H1 (cell line): Measurements from ENCODE around the gene MPP2. TPM values are rescaled to one million over a fixed set of nuclear protein-coding genes. Genes with fewer than 3 reads are reported as not detected.

Experiments used
- CTCF ChIA-PET: fragments of 300-600 bp; sonication (Branson Sonifier 250); formaldehyde crosslinking; loops from one replicate; lab custom pipeline; 2021; ENCODE audit not compliant: partially characterized antibody; lab: Charles Lee
- POLR2A ChIA-PET: fragments of 300-600 bp; sonication (Branson Sonifier 250); formaldehyde crosslinking; loops from one replicate; lab custom pipeline; 2021; ENCODE audit warnings: inconsistent platforms; ENCODE audit not compliant: partially characterized antibody; lab: Charles Lee
- DNase-seq, 2 experiments: peaks; one replicate each; pipeline versions ENCODE4 v3.0.0 to v3.0.0-alpha.2; 2010 to 2022; ENCODE audit warnings: low spot score in 2 of 2, low read depth in 1 of 2, mixed read lengths in 1 of 2
- FAIRE-seq: peaks from 2 replicates; lab custom pipeline; 2011; peaks lifted over from hg19 to GRCh38; lab: Jason Lieb, UNC
- H2AFZ ChIP-seq: 2 replicates; pipeline ENCODE4 v1.8.1; 2012; ENCODE audit warnings: low read length, inconsistent platforms
- H2AK5ac ChIP-seq: 2 replicates; pipeline ENCODE4 v1.6.1; 2013; ENCODE audit warnings: low read depth, low read length
- H2BK120ac ChIP-seq: replicated peaks from 2 replicates; pipeline ENCODE3; 2013; ENCODE audit warnings: low read depth, low read length, inconsistent platforms
- H2BK12ac ChIP-seq: 2 replicates; pipeline ENCODE4 v1.6.1; 2013; ENCODE audit warnings: low read depth, low read length
- H2BK15ac ChIP-seq: 2 replicates; pipeline ENCODE4 v1.6.1; 2013; ENCODE audit warnings: low read length
- H2BK20ac ChIP-seq: 2 replicates; pipeline ENCODE4 v1.6.1; 2013; ENCODE audit warnings: low read length
- H2BK5ac ChIP-seq: 2 replicates; pipeline ENCODE4 v1.6.1; 2013; ENCODE audit warnings: low read depth, low read length
- H3K14ac ChIP-seq: 2 replicates; pipeline ENCODE4 v1.6.1; 2013; ENCODE audit warnings: inconsistent platforms; ENCODE audit not compliant: insufficient read length
- H3K18ac ChIP-seq: 2 replicates; pipeline ENCODE4 v1.6.1; 2013; ENCODE audit warnings: low read length; ENCODE audit errors: extremely low read depth
- H3K23ac ChIP-seq: 2 replicates; pipeline ENCODE4 v1.6.1; 2013; ENCODE audit warnings: inconsistent platforms; ENCODE audit not compliant: insufficient read length
- H3K23me2 ChIP-seq: 2 replicates; pipeline ENCODE4 v1.6.1; 2013; ENCODE audit warnings: low read depth, low read length
- H3K27ac ChIP-seq: 2 replicates; pipeline ENCODE4 v1.6.1; 2011; ENCODE audit warnings: low read depth, low read length, inconsistent platforms
- H3K27me3 ChIP-seq, 4 experiments: replicated peaks in 1 of 4; 1 replicate in 1 of 4; 2 replicates in 3 of 4; pipeline versions ENCODE4 v1.6.1 to v1.8.1; 2011 to 2013; ENCODE audit warnings: low read length in 3 of 4, mild to moderate bottlenecking in 3 of 4, inconsistent platforms in 2 of 4, mixed read lengths in 2 of 4, moderate library complexity in 1 of 4; ENCODE audit not compliant: control insufficient read depth in 3 of 4, insufficient read depth in 3 of 4; ENCODE audit errors: extremely low read depth in 1 of 4
- H3K36me3 ChIP-seq, 4 experiments: 2 replicates each; pipeline versions ENCODE4 v1.6.1 to v1.8.1; 2011 to 2013; ENCODE audit warnings: mild to moderate bottlenecking in 4 of 4, low read length in 3 of 4, moderate library complexity in 2 of 4, control low read depth in 1 of 4, inconsistent platforms in 1 of 4; ENCODE audit not compliant: insufficient read depth in 4 of 4, control insufficient read depth in 2 of 4
- H3K4ac ChIP-seq: replicated peaks from 2 replicates; pipeline ENCODE3; 2013; ENCODE audit warnings: low read length, low read depth, mixed read lengths, inconsistent platforms; ENCODE audit not compliant: insufficient read length
- H3K4me1 ChIP-seq, 4 experiments: replicated peaks in 1 of 4; 1 replicate in 1 of 4; 2 replicates in 3 of 4; pipeline versions ENCODE4 v1.6.1 to v1.8.1; 2011 to 2013; ENCODE audit warnings: low read length in 3 of 4, inconsistent platforms in 2 of 4, mixed read lengths in 1 of 4; ENCODE audit not compliant: insufficient read depth in 4 of 4, control insufficient read depth in 3 of 4
- H3K4me2 ChIP-seq, 2 experiments: 2 replicates each; pipeline versions ENCODE4 v1.6.1 to v1.8.1; 2011 to 2013; ENCODE audit warnings: low read depth in 2 of 2, low read length in 2 of 2, control low read depth in 1 of 2, inconsistent platforms in 1 of 2, mild to moderate bottlenecking in 1 of 2; ENCODE audit not compliant: insufficient read depth in 1 of 2
- H3K4me3 ChIP-seq, 4 experiments: fragments of 200-600, 300-600 bp in 1 of 4; sonication (generic), shearing (Covaris generic), sonication (Bioruptor Twin) in 1 of 4; 2 replicates each; pipeline versions ENCODE4 v1.5.1 to v1.8.1; 2011 to 2016; ENCODE audit warnings: low read length in 4 of 4, low read depth in 3 of 4, control low read depth in 2 of 4, inconsistent platforms in 2 of 4, mild to moderate bottlenecking in 2 of 4, mixed read lengths in 1 of 4, moderate library complexity in 1 of 4; ENCODE audit not compliant: insufficient read depth in 2 of 4; ENCODE audit errors: extremely low read depth in 1 of 4
- H3K56ac ChIP-seq: replicated peaks from 2 replicates; pipeline ENCODE3; 2013; ENCODE audit warnings: low read depth, mild to moderate bottlenecking, mixed read lengths, low read length, inconsistent platforms; ENCODE audit not compliant: insufficient read length
- H3K79me1 ChIP-seq: 2 replicates; pipeline ENCODE4 v1.6.1; 2013; ENCODE audit warnings: low read depth, low read length, control low read depth
- H3K79me2 ChIP-seq, 2 experiments: 2 replicates each; pipeline versions ENCODE4 v1.6.1 to v1.8.1; 2012 to 2013; ENCODE audit warnings: low read length in 2 of 2, mild to moderate bottlenecking in 2 of 2, inconsistent platforms in 1 of 2; ENCODE audit not compliant: insufficient read depth in 2 of 2, control insufficient read depth in 1 of 2
- H3K9ac ChIP-seq, 4 experiments: replicated peaks in 1 of 4; 1 replicate in 1 of 4; 2 replicates in 3 of 4; pipeline versions ENCODE4 v1.6.1 to v1.8.1; 2011 to 2013; ENCODE audit warnings: low read depth in 3 of 4, low read length in 3 of 4, control low read depth in 2 of 4, mild to moderate bottlenecking in 2 of 4, moderate library complexity in 2 of 4, inconsistent platforms in 1 of 4; ENCODE audit errors: extremely low read depth in 1 of 4
- H3K9me3 ChIP-seq, 2 experiments: 2 replicates each; pipeline versions ENCODE4 v1.6.1 to v1.8.1; 2012 to 2013; ENCODE audit warnings: mild to moderate bottlenecking in 2 of 2, moderate library complexity in 2 of 2, control low read depth in 1 of 2, inconsistent platforms in 1 of 2, low read depth in 1 of 2, low read length in 1 of 2, mixed read lengths in 1 of 2; ENCODE audit not compliant: insufficient read depth in 2 of 2
- H4K20me1 ChIP-seq, 2 experiments: replicated peaks in 1 of 2; 2 replicates each; pipeline versions ENCODE3 to v1.8.1; 2011 to 2013; ENCODE audit warnings: inconsistent platforms in 2 of 2, low read length in 2 of 2, mild to moderate bottlenecking in 1 of 2; ENCODE audit not compliant: insufficient read depth in 2 of 2, control insufficient read depth in 1 of 2
- H4K5ac ChIP-seq: 2 replicates; pipeline ENCODE4 v1.6.1; 2013; ENCODE audit warnings: low read length, low read depth, mixed read lengths, inconsistent platforms; ENCODE audit not compliant: insufficient read length
- H4K8ac ChIP-seq: 2 replicates; pipeline ENCODE4 v1.8.0; 2013; ENCODE audit warnings: mild to moderate bottlenecking, moderate library complexity, low read length, inconsistent platforms; ENCODE audit not compliant: insufficient read depth; ENCODE audit errors: extremely low read depth
- H4K91ac ChIP-seq: replicated peaks from 2 replicates; pipeline ENCODE3; 2013; ENCODE audit warnings: low read length, mixed read lengths, inconsistent platforms; ENCODE audit not compliant: insufficient read length
- EP300 ChIP-seq, 2 experiments: IDR thresholded peaks; 1 replicate in 1 of 2; 2 replicates in 1 of 2; pipeline ENCODE4 v1.6.1; 2011 to 2012; ENCODE audit warnings: low read depth in 2 of 2, low read length in 2 of 2, mild to moderate bottlenecking in 2 of 2, borderline replicate concordance in 1 of 2, inconsistent platforms in 1 of 2, moderate library complexity in 1 of 2
- MAX ChIP-seq: IDR thresholded peaks from 2 replicates; pipeline ENCODE4 v1.6.1; 2012; ENCODE audit warnings: inconsistent platforms
- POU5F1 ChIP-seq: IDR thresholded peaks from 2 replicates; pipeline ENCODE4 v1.6.1; 2011; ENCODE audit warnings: low read depth, mild to moderate bottlenecking, low read length, moderate library complexity
- SIN3A ChIP-seq, 2 experiments: IDR thresholded peaks in 1 of 2; conservative IDR thresholded peaks in 1 of 2; 2 replicates each; pipeline ENCODE4 v1.6.1; 2011 to 2012; ENCODE audit warnings: low read length in 2 of 2, improper control_type of control experiment in 1 of 2, low read depth in 1 of 2, mild to moderate bottlenecking in 1 of 2
- SP2 ChIP-seq: IDR thresholded peaks from 2 replicates; pipeline ENCODE4 v1.6.1; 2012; ENCODE audit warnings: mild to moderate bottlenecking, low read length, inconsistent platforms
- SRF ChIP-seq: IDR thresholded peaks from 2 replicates; pipeline ENCODE4 v1.6.1; 2011; ENCODE audit warnings: mild to moderate bottlenecking, low read depth, low read length, moderate library complexity
- SUZ12 ChIP-seq: fragments of 200-600 bp; sonication (generic); IDR thresholded peaks from 2 replicates; pipeline ENCODE4 v1.6.1; 2012; ENCODE audit warnings: mild to moderate bottlenecking, inconsistent platforms, low read length, moderate library complexity, mixed read lengths
- TCF12 ChIP-seq: IDR thresholded peaks from 2 replicates; pipeline ENCODE4 v1.6.1; 2011; ENCODE audit warnings: low read depth, mild to moderate bottlenecking, low read length
- WGBS, 2 experiments: shearing (Covaris generic) in 1 of 2; methylation state at CpG; one replicate each; pipeline versions ENCODE4 v1.1.6 to v1.1.7; 2013 to 2015; ENCODE audit warnings: low lambda C conversion rate in 2 of 2, mixed read lengths in 2 of 2, inconsistent platforms in 1 of 2, low coverage in 1 of 2, missing lambda C conversion rate in 1 of 2; ENCODE audit not compliant: insufficient replicate concordance in 2 of 2, insufficient coverage in 1 of 2, insufficient read length in 1 of 2; ENCODE audit errors: extremely low coverage in 1 of 2, missing lambda C conversion rate in 1 of 2; 5-methylcytosine and 5-hydroxymethylcytosine counted together
- polyA plus RNA-seq, 7 experiments: library from polyadenylated mRNA; depleted of rRNA in 3 of 7; stranded (reverse) in 5 of 7; unstranded in 2 of 7; fragments of >200 nt in 5 of 7; fragments of 200-250 nt in 2 of 7; gene quantifications; 1 replicate in 5 of 7; 2 replicates in 1 of 7; 4 replicates in 1 of 7; pipeline versions ENCODE4 v1.2.1 to v1.2.3, GENCODE V29; 2011 to 2013; ENCODE audit warnings: missing spikeins in 2 of 7, mixed read lengths in 2 of 7
- total RNA-seq: library from RNA; stranded (reverse); fragmentation: NEBNext Ultra II Directional; extraction: Animal tissue kit (Norgen Biotek cat#: 25700); gene quantifications from 2 replicates; pipeline ENCODE4 v1.2.1, GENCODE V29; 2021

MPP2 gene
- total and polyA plus RNA-seq, 2 of the 8 experiments (the other 6 are each of a cell fraction or from before 2014, with no cell fraction given): 30.9 to 34.1 TPM

GRCh38 chr17:43832976-43833829, 74.1 kb downstream of the MPP2 start, which contains the start of gene MPP3:
Gene MPP3, minus strand, starts transcription at chr17:43833146. Its CDS starts 1,240 bp downstream, at chr17:43831906.
- Histone ChIP-seq H2BK20ac (no peak within 1 kb of the TSS), H3K79me2 (no peaks in the 10 kb centered on the region), H3K4me3 (peak within 1 kb of the TSS; percentile 44 to 87 (median 57)), H2BK15ac (no peak within 1 kb of the TSS; the same call in 1 of the 2 replicates), H3K56ac (no peak within 1 kb of the TSS), H3K14ac (no peak within 1 kb of the TSS), H3K27ac (no peak within 1 kb of the TSS), H2BK5ac (no peak within 1 kb of the TSS), H3K23me2 (peaks cover 10% of the 10 kb centered on the region; the same call in 1 of the 2 replicates), H3K9ac (no peak within 1 kb of the TSS; a peak in 1 of 7 replicates), H2AFZ (peak within 1 kb of the TSS; percentile 68; the same call in 1 of the 2 replicates), H4K8ac (peak within 1 kb of the TSS; percentile 81; the same call in 1 of the 2 replicates), H3K4ac (no peak within 1 kb of the TSS), H4K91ac (peak within 1 kb of the TSS; percentile 83), H2BK12ac (0 out of 2 replicates have a peak within 1 kb of the TSS, but pooled peaks have one; percentile 39), H2BK120ac (no peak within 1 kb of the TSS), H3K27me3 (peaks cover 0 to 15% (median 13%) of the 10 kb centered on the region in 4 experiments; a peak in 6 of 7 replicates), H4K20me1 (peaks cover 0 to 2% of the 10 kb centered on the region in 2 experiments), H3K79me1 (no peaks in the 10 kb centered on the region), H2AK5ac (no peak within 1 kb of the TSS), H3K4me2 (peak within 1 kb of the TSS; percentile 80 to 95), H3K18ac (peak within 1 kb of the TSS; percentile 53), H3K36me3 (peaks cover 0 to 3% (median 0%) of the 10 kb centered on the region in 4 experiments; a peak in 1 of 8 replicates), H3K9me3 (peaks cover 0 to 4% of the 10 kb centered on the region in 2 experiments; a peak in 2 of 4 replicates), H3K23ac (no peak within 1 kb of the TSS), H4K5ac (peak within 1 kb of the TSS; percentile 49), H3K4me1 (peaks cover 0 to 11% (median 6%) of the 10 kb centered on the region in 4 experiments; a peak in 5 of 7 replicates)
- 4% methylated on average over 33 of the region's 87 CpGs; no CpG with 5 or more reads in 1 of the 2 experiments for WGBS, 2 experiments
- peak in 1 of 2 experiments; percentile 68 for DNase-seq
- ChIA-PET CTCF (interaction anchor here (0.7 to 2.2 kb wide), 4 partner anchors 13 to 47 kb away, joined by 3 to 10 read pairs (median 4); partner anchors contain the start of gene CD300LG), POLR2A (interaction anchor here (1.2 kb wide), 1 partner anchor 14 kb away, joined by 3 read pairs; the partner anchor contains the start of gene CD300LG)
- FAIRE-seq: no peak
- TF ChIP-seq SIN3A (conservative IDR thresholded peaks at IDR 0.05 in 1 of 2, IDR thresholded peaks at IDR 0.05 in 1 of 2; ENCODE audit: low read depth in 1 of 2, low read length in 2 of 2): 0 out of 4 replicates have a peak, but pooled peaks of 1 of the 2 experiments have one; percentile 14
- no peak for TF ChIP-seq EP300 (IDR thresholded peaks at IDR 0.05; ENCODE audit: borderline replicate concordance in 1 of 2, low read depth in 2 of 2, low read length in 2 of 2)
- TF ChIP-seq MAX: peak; percentile 6; the same call in 1 of the 2 replicates
- TF ChIP-seq POU5F1: no peak
- TF ChIP-seq SP2: no peak
- no peak for TF ChIP-seq SRF
- no peak for TF ChIP-seq SUZ12
- TF ChIP-seq TCF12: no peak
